Activated CD4-positive, alpha-beta T cell treated with anti-CD3 and anti-CD28 coated beads, Interleukin-2, amount 50 U/mL, for 48 hours (primary cell): ENCODE results near the gene PCDHA1.
"Not testable (repeated sequence)": the region's sequence is repeated elsewhere in the genome, so short reads cannot be mapped to it uniquely, and the experiment has no call there.

ENCODE experiments used
- DNase-seq, 2 experiments: peaks; one replicate each; pipeline ENCODE4 v3.0.0-alpha.2; 2020

The PCDHA1 gene

DNA sequence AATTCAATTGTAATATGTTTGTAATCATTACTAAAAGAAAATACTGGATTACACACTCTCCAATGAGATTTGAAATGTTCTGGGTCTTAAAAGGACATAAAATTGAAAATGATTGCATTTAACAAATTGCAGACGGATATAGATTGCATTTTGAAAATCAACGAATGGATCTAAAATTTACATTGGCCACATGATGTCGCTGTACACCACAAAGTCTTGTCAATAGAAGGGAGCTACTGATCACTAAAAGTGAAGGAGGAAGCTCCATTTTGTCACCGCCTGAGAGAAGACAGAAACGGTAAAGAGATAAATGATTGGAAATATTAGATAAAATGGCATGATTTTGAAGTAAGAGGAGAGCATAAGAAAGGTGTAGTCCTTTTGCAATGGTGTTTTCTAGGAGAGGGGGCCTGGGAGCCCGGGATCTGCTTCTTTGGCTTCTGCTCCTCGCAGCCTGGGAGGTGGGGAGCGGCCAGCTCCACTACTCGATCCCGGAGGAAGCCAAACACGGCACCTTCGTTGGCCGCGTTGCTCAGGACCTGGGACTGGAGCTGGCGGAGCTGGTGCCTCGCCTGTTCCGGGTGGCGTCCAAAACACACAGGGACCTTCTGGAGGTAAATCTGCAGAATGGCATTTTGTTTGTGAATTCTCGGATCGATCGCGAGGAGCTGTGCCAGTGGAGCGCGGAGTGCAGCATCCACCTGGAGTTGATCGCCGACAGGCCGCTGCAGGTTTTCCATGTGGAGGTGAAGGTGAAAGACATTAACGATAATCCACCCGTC lies at the start of gene PCDHA1:
Gene PCDHA1, plus strand, starts transcription at position 236 of the 782 bp plus-strand sequence.
- no peak for DNase-seq

DNA sequence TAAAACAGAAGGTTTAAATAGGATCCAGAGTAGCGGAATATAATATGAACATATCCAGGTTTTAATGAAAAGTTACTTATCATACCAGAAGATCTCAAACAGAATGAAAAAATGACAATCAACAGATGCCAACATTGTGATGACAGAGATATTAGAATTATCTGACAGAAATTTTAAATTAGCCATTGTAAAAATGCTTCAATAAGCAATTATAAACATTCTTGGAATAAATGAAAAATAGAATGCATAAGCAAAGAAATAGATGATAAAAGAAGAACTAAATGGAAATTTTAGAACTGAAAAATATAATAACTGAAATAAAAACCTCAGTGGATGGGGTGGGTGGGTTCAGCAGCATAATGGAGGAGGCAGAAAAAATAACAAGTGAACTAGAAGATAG lies 48.5 kb upstream of the PCDHA1 start:
- DNase-seq = no peak

DNA sequence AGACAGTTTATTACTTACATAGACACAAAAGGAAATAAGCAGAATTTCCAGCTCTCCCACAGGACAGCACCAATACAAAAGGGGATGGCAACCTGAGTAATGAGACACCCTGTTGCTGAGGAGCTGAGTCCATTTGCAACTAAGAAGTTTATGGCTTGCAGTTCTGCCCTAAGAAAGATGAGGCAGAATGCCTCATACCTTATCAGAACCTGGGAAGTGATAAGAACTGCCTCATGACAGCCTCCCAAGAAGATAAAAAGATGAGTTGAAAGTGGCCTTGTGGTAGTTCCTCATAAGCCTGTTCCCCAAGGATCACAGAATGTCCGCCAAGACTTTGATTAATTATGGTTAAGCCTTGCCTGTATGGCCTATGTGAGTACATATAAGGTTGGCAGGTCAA lies 44.0 kb upstream of the PCDHA1 start:
- no peak for DNase-seq

DNA sequence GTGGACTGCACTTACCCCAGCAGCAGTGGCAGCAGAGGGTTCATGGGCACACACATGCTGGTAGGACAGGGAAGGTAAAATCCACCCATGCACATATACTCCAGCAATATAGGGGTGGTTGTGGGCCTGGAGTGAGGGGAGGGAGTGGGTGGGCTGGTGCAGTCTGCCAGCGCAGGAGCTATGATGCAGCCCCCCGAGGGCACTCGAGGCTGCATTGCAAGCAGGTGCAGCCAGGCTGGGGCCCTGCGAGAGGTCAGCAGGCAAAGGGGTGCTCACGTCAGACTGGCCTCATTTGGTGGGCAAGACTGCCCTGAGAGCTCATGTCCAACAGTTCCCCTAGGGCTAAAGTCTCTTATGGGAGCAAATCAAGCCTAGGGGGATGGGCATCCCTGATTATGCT lies 32.4 kb upstream of the PCDHA1 start:
- DNase-seq = no peak

DNA sequence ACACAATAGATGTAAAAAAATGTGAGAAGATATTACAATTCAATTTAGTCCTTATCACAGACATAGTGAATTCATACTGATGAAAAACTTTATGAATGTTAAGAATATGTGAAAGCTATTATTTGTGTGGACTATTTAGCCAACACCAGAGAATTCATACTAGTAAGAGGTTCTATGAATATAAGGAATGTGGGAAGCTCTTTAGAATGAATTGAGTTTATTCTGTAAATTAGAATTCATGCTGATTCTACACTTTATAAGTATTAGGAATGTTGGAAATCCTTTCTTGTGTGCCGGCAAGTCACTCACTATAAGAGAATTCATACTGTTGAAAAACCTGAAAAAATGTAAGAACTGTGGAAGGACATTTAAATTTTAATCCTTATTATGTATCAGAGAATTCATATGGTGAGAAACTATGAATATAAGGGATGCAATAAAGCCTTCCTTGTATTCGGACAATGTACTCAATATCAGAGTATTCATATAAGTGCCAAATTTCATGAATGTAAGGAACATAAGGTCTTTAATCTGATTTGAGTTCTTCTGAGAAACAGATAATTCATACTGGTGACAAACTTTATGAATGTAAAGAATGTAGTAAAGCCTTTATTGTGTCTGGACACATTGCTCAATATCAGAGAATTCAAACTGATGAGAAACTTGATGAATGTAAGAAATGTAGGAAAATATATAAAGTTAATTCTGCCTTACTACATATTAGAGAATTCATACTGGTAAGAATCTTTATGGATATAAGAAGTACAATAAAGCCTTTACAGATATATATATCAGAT lies 21.6 kb upstream of the PCDHA1 start:
- no peak for DNase-seq

DNA sequence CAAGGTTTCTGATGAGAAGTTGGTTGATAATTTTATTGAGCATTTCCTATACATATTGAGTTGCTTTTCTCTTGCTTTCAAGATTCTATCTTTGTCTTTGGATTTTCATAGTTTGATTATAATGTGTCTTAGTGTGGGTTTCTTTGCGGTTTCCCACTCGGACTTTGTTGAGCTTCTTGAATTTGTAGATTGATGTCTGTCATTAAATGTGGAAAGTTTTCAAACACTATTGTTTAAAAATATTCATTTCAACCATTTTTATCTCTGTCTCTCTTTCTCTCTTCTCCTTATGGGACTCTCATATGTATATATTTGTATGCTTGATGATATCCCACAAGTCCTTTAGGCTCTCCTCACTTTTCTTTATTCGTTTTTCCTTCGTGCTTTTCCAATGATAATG lies 18.5 kb upstream of the PCDHA1 start:
- DNase-seq = no peak

DNA sequence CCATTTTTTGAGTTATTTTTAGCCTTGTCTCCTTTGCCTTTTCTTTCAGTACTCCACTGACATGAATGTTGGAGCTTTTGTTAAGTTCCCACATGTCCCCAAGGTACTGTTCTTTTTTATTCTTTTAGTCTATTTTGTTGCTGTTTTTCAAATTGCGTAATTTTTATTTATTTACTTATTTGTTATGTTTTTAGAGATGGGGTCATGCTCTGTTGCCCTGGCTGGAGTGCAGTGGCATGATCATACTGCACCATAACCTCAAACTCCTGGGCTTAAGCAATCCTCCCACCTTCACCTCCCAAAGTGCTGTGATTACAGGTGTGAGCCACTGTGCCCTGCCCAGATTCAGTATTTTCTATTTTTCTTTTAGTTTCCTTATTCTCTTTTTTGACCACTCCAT lies 5.4 kb upstream of the PCDHA1 start:
- DNase-seq = no peak

DNA sequence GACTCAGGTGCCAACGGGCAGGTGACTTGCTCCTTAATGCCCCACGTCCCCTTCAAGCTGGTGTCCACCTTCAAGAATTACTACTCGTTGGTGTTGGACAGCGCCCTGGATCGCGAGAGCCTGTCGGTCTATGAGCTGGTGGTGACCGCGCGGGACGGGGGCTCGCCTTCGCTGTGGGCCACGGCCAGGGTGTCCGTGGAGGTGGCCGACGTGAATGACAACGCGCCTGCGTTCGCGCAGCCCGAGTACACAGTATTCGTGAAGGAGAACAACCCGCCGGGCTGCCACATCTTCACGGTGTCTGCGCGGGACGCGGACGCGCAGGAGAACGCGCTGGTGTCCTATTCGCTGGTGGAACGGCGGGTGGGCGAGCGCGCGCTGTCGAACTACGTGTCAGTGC lies 1.5 kb downstream of the PCDHA1 start:
- not testable (repeated sequence) for DNase-seq

DNA sequence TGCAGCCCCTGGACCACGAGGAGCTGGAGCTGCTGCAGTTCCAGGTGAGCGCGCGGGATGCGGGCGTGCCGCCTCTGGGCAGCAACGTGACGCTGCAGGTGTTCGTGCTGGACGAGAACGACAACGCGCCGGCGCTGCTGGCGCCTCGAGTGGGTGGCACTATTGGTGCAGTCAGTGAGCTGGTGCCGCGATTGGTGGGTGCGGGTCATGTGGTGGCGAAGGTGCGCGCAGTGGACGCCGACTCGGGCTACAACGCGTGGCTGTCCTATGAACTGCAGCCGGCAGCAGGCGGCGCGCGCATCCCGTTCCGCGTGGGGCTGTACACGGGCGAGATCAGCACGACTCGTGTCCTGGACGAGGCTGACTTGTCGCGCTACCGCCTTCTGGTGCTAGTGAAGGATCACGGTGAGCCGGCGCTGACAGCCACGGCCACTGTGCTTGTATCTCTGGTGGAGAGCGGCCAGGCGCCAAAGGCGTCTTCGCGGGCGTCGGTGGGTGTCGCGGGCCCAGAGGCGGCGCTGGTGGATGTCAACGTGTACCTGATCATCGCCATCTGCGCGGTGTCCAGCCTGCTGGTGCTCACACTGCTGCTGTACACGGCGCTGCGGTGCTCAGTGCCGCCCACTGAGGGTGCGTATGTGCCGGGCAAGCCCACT lies 2.0 kb downstream of the PCDHA1 start:
- DNase-seq = not testable (repeated sequence)

DNA sequence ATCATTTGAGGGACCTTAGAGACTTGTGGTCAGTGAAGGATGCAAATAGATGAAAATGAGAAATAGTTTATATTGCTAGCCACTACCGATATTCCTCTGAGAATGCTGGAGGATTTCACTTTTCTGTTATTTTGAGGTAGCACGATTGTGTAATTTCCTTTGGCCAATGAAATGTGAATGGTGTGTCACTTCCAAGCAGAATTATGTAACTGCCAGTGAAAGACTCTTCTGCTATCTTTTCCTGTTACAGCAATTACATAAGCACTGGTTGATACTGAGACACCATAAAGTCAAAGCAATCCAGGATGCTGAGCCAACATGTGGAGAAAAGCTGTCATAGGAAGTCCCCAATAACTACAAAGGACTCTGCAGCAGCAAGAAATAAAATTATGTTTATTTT lies 5.1 kb downstream of the PCDHA1 start:
- no peak for DNase-seq

DNA sequence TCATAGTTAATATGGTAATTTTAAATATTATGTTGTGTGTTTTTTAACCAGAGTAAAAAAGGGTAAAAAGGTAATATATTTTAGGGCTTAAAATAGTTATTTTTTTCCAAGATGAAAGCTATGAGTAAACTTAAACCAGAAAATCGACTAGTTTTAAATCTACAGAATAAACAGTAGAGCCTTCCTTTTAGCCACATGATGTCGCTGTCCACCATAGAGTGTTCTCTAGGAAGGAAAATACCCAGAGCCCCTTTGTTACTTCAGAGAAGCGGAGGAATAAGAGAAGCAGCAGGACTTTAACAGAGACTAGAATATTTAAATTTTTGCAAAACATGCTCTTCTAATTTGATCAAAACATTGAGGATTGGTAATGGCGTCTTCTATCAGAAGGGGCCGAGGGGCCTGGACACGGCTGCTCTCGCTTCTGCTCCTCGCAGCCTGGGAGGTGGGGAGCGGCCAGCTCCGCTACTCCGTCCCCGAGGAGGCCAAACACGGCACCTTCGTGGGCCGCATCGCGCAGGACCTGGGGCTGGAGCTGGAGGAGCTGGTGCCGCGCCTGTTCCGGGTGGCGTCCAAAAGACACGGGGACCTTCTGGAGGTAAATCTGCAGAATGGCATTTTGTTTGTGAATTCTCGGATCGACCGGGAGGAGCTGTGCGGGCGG lies 8.8 kb downstream of the PCDHA1 start, which contains the start of gene PCDHA2:
Gene PCDHA2, plus strand, starts transcription at position 258 of the 664 bp plus-strand sequence.
- no peak for DNase-seq

DNA sequence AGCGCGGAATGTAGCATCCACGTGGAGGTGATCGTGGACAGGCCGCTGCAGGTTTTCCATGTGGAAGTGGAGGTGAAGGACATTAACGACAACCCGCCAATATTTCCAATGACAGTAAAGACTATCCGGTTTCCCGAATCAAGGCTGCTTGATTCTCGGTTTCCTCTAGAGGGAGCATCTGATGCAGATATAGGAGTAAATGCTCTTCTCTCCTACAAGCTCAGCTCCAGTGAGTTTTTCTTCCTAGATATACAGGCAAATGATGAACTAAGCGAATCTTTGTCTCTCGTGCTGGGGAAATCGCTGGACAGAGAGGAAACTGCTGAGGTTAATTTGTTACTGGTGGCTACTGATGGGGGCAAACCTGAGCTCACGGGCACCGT lies 9.3 kb downstream of the PCDHA1 start:
- DNase-seq = no peak

DNA sequence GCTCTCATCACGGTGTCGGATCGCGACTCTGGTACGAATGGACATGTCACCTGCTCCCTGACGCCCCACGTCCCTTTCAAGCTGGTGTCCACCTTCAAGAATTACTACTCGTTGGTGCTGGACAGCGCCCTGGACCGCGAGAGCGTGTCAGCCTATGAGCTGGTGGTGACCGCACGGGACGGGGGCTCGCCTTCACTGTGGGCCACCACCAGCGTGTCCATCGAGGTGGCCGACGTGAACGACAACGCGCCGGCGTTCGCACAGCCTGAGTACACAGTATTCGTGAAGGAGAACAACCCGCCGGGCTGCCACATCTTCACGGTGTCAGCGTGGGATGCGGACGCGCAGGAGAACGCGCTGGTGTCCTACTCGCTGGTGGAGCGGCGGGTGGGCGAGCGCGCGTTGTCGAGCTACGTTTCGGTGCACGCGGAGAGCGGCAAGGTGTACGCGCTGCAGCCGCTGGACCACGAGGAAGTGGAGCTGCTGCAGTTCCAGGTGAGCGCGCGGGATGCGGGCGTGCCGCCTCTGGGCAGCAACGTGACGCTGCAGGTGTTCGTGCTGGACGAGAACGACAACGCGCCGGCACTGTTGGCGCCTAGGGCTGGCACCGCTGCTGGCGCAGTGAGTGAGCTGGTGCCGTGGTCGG lies 10.3 kb downstream of the PCDHA1 start:
- DNase-seq = not testable (repeated sequence)

DNA sequence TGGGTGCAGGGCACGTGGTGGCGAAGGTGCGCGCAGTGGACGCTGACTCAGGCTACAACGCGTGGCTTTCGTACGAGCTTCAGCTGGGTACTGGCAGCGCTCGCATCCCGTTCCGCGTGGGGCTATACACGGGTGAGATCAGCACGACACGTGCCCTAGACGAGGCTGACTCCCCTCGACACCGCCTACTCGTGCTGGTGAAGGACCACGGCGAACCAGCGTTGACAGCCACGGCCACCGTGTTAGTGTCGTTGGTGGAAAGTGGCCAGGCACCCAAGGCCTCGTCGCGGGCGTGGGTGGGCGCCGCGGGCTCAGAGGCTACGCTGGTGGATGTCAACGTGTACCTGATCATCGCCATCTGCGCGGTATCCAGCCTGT lies 10.8 kb downstream of the PCDHA1 start:
- DNase-seq = no peak

DNA sequence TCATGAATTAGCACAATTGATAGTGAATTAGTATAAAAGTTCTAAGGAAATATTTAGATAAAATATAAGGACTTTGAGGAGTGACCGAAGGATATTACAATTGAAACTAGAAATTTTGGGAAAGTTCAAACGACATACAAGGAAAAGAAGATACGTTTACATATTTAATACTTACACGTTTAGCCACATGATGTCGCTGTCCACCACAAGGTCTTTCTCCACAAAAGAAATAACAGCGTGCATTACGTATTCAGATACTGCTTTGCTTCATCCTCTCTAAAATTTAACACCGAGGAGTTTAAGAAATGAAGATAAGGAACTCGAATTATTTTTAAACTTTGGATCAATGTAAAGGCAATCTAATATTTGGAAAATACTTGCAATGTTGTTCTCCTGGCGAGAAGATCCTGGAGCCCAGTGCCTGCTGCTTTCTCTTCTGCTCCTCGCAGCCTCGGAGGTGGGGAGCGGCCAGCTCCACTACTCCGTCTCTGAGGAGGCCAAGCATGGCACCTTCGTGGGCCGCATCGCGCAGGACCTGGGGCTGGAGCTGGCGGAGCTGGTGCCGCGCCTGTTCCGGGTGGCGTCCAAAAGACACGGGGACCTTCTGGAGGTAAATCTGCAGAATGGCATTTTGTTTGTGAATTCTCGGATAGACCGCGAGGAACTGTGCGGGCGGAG lies 15.0 kb downstream of the PCDHA1 start, which contains the start of gene PCDHA3:
Gene PCDHA3, plus strand, starts transcription at position 242 of the 678 bp plus-strand sequence.
- DNase-seq = no peak

DNA sequence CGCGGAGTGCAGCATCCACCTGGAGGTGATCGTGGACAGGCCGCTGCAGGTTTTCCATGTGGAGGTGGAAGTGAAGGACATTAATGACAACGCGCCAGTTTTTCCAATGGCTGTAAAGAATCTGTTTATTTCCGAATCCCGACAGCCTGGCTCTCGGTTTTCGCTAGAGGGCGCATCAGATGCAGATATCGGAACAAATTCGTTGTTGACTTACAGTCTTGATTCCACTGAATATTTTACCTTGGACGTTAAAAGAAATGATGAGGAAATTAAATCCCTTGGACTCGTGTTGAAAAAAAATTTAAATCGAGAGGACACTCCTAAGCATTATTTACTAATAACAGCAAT lies 15.5 kb downstream of the PCDHA1 start:
- no peak for DNase-seq

DNA sequence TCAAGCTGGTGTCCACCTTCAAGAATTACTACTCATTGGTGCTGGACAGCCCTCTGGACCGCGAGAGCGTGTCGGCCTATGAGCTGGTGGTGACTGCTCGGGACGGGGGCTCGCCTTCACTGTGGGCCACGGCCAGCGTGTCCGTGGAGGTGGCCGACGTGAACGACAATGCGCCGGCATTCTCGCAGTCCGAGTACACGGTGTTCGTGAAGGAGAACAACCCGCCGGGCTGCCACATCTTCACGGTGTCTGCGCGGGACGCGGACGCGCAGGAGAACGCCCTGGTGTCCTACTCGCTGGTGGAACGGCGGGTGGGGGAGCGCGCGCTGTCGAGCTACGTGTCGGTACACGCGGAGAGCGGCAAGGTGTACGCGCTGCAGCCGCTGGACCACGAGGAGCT lies 16.4 kb downstream of the PCDHA1 start:
- not testable (repeated sequence) for DNase-seq

DNA sequence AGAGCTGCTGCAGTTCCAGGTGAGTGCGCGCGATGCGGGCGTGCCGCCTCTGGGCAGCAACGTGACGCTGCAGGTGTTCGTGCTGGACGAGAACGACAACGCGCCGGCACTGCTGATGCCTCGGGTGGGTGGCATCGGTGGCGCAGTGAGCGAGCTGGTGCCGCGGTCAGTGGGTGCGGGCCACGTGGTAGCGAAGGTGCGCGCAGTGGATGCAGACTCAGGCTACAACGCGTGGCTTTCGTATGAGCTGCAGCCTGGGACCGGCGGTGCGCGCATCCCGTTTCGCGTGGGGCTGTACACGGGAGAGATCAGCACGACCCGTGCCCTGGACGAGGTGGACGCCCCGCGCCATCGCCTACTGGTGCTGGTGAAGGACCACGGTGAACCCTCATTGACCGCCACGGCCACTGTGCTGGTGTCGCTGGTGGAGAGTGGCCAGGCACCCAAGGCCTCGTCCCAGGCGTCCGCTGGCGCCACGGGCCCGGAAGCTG lies 16.9 kb downstream of the PCDHA1 start:
- no peak for DNase-seq

DNA sequence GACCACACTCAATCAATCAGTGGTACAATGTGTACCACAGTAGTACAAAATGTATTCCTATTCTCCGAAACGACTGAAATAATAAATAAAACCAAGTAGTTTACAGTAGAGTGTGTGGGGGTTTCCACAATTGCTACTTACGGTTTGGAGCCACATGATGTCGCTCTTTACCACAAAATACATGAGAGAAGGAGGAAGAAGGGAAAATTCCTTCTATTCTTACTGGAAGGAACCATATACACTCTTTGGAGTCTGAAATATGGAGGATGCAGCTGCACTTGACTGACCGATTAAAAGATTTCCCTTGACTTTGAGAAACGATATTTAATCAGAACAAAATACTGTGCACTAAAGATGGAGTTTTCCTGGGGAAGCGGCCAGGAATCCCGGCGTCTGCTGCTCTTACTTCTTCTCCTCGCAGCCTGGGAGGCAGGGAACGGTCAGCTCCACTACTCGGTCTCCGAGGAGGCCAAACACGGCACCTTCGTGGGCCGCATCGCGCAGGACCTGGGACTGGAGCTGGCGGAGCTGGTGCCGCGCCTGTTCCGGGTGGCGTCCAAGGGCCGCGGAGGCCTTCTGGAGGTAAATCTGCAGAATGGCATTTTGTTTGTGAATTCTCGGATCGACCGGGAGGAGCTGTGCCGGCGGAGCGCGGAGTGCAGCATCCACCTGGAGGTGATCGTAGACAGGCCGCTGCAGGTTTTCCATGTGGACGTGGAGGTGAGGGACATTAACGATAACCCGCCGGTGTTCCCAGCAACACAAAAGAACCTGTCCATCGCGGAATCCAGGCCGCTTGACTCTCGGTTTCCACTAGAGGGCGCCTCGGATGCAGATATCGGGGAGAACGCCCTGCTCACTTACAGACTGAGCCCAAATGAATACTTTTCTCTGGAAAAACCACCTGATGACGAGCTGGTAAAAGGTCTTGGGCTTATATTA lies 21.2 kb downstream of the PCDHA1 start, which contains the start of gene PCDHA4:
Gene PCDHA4, plus strand, starts transcription at position 235 of the 942 bp plus-strand sequence.
- peak; percentile 18 to 45 for DNase-seq

DNA sequence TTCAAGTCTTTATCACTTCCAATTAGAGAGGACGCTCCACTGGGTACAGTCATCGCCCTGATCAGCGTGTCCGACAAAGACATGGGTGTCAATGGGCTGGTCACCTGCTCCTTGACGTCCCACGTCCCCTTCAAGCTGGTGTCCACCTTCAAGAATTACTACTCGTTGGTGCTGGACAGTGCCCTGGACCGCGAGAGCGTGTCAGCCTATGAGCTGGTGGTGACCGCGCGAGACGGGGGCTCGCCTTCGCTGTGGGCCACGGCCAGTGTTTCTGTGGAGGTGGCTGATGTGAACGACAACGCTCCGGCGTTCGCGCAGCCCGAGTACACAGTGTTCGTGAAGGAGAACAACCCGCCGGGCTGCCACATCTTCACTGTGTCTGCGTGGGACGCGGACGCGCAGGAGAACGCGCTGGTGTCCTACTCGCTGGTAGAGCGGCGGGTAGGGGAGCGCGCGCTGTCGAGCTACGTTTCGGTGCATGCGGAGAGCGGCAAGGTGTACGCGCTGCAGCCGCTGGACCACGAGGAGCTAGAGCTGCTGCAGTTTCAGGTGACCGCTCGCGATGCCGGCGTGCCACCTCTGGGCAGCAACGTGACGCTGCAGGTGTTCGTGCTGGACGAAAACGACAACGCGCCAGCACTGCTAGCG lies 22.4 kb downstream of the PCDHA1 start:
- DNase-seq = not testable (repeated sequence)
